ENCODE measurements around the gene CD96. TPM values are rescaled to one million over a fixed set of nuclear protein-coding genes. Genes with fewer than 3 reads are reported as not detected.

The CD96 gene
- total and polyA plus RNA-seq, 2 experiments from 2014 or later = 0.91 TPM; not detected in 1

DNA sequence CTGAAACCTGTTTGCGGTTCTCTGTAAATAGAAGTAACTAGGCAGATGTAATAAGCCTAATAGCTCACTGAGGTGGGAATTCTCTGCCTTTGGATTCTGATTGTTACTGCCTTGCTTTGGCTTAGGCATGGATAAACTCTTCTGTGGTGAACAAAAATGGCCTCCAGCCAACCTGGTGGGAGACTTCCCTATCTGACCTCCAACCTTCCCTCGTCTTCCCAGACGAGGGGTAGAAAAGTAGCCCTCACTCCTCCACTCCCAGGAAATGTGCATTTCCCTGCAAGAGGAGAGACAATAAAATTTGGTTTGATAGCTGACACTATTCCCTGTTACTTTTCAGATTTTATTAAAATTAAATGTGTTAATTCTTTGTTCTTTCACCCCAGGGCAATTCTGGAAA, 606 bp upstream of the CD96 start (continued):
- TF ChIP-seq STAT1 (IDR thresholded peaks at IDR 0.05; ENCODE audit: unreplicated experiment) = no peak
- TF ChIP-seq ZNF462 (CRISPR knock-in tag; IDR thresholded peaks at IDR 0.05) = no peak
- TF ChIP-seq JUNB (IDR thresholded peaks at IDR 0.05; ENCODE audit: unreplicated experiment) = no peak
- TF ChIP-seq NANOG (IDR thresholded peaks at IDR 0.05; ENCODE audit: borderline replicate concordance) = no peak
- TF ChIP-seq EZH2 (IDR thresholded peaks at IDR 0.05; ENCODE audit: low read depth, unreplicated experiment) = no peak
- TF ChIP-seq POLR2AphosphoS5 (IDR thresholded peaks at IDR 0.05; ENCODE audit: low read depth) = no peak
- TF ChIP-seq ZNF114 (CRISPR knock-in tag; IDR thresholded peaks at IDR 0.05) = no peak
- TF ChIP-seq ZNF331 (CRISPR knock-in tag; IDR thresholded peaks at IDR 0.05; ENCODE audit: low read depth) = no peak
- TF ChIP-seq EZH2phosphoT487 (IDR thresholded peaks at IDR 0.05; ENCODE audit: unreplicated experiment) = no peak

DNA sequence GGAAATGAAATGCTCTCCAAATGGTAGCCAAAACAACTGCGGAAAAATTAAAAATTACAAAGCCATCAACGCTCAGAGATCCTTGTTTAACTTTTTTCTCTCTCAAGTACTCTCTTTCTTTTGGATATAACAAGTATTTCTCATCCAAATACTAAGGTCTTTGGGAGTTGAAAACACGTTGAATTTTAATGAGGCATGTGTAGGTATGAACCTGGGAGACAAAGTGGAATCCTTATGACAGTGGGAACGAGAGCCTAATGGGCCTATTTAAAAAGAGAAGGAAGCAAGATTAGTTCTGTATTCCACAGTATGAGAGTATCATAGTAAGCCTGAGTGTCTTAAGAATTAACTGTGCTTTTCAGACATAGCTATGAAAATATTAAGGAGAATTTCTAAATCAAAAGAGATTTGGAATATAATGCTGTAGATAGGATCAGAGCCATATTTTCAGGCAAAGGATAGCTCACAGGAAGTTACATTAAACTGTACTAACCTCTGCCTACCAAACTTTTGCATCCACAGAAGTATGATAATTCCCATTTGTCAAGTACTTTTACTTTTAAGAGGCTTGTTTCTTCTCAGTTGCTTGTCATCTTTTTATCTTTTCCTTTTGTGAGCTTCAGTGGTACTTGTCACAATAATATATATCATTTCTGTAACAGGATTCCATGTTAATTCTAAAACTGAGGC, 759 bp downstream of the CD96 start:
- Histone ChIP-seq H3K27me3 (ENCODE audit: insufficient read depth) (no peaks in the 10 kb centered on the region), H2AFZ (no peak overlapping the region), H3K36me3 (ENCODE audit: insufficient read depth) (no peaks in the 10 kb centered on the region), H4K20me1 (replicated peaks; ENCODE audit: insufficient read depth) (no peaks in the 10 kb centered on the region), H3K4me3 (no peak overlapping the region), H3K4me2 (no peak overlapping the region), H3K27ac (ENCODE audit: low read depth) (no peak overlapping the region), H3K9me2 (ENCODE audit: insufficient read depth) (no peaks in the 10 kb centered on the region), H3K79me2 (replicated peaks; ENCODE audit: insufficient read depth) (no peaks in the 10 kb centered on the region), H3K4me1 (ENCODE audit: insufficient read depth) (no peaks in the 10 kb centered on the region), H3F3A (replicated peaks; ENCODE audit: low read depth) (no peaks in the 10 kb centered on the region)
- H3K4me1 Mint-ChIP-seq = peaks cover 4% of the 10 kb centered on the region; the same call in 1 of the 3 replicates
- no peak overlapping the region for H3K4me3 Mint-ChIP-seq
- ATAC-seq (no peak), DNase-seq (ENCODE audit: low spot score) (no peak)
- H3K9me3 Mint-ChIP-seq = no peaks in the 10 kb centered on the region
- H3K27ac Mint-ChIP-seq = no peak overlapping the region
- no peaks in the 10 kb centered on the region for H3K36me3 Mint-ChIP-seq (ENCODE audit: low read depth)
- no peak for TF ChIP-seq EZH2phosphoT487 (IDR thresholded peaks at IDR 0.05; ENCODE audit: unreplicated experiment)
- no peak for TF ChIP-seq NANOG (IDR thresholded peaks at IDR 0.05; ENCODE audit: borderline replicate concordance)
- TF ChIP-seq, protein P1, sequence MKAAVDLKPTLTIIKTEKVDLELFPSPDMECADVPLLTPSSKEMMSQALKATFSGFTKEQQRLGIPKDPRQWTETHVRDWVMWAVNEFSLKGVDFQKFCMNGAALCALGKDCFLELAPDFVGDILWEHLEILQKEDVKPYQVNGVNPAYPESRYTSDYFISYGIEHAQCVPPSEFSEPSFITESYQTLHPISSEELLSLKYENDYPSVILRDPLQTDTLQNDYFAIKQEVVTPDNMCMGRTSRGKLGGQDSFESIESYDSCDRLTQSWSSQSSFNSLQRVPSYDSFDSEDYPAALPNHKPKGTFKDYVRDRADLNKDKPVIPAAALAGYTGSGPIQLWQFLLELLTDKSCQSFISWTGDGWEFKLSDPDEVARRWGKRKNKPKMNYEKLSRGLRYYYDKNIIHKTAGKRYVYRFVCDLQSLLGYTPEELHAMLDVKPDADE (IDR thresholded peaks at IDR 0.05) = no peak
- no peak for TF ChIP-seq POLR2AphosphoS5 (IDR thresholded peaks at IDR 0.05; ENCODE audit: low read depth)
- TF ChIP-seq CTCF (conservative IDR thresholded peaks at IDR 0.05; ENCODE audit: low read depth in 2 of 2) = no peak
- H3K27me3 Mint-ChIP-seq (ENCODE audit: insufficient read depth, low read depth, poor library complexity) = peaks cover 2% of the 10 kb centered on the region

Data from GM23338 (cell line).